DMS 273 treated with DMSO at 0.1 percent for 48 hours (cell line): ENCODE results near the gene ILK.

Source experiments
- DNase-seq: peaks from one replicate; lab custom pipeline; 2025; lab: John Stamatoyannopoulos, UW

Gene ILK

GRCh38 chr11:6606471-6607189 lies 3.1 kb downstream of the ILK start:
- no peak for DNase-seq

- DNase-seq = no peak
Measured at GRCh38 chr11:6607190-6607795, 3.7 kb downstream of the ILK start.

DNA sequence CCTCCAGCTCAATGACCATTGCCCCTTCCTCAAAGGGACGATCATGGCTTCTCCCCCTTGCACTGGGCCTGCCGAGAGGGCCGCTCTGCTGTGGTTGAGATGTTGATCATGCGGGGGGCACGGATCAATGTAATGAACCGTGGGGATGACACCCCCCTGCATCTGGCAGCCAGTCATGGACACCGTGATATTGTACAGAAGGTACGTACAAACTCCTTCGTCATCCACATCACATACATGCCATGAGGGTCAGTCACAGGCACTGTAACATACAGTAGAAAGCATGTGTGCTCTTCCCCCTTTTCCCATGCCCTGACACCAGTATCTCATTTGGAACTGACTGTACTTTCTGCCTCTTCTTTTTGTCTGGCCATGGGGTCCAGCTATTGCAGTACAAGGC lies 4.4 kb downstream of the ILK start:
- no peak for DNase-seq

DNA sequence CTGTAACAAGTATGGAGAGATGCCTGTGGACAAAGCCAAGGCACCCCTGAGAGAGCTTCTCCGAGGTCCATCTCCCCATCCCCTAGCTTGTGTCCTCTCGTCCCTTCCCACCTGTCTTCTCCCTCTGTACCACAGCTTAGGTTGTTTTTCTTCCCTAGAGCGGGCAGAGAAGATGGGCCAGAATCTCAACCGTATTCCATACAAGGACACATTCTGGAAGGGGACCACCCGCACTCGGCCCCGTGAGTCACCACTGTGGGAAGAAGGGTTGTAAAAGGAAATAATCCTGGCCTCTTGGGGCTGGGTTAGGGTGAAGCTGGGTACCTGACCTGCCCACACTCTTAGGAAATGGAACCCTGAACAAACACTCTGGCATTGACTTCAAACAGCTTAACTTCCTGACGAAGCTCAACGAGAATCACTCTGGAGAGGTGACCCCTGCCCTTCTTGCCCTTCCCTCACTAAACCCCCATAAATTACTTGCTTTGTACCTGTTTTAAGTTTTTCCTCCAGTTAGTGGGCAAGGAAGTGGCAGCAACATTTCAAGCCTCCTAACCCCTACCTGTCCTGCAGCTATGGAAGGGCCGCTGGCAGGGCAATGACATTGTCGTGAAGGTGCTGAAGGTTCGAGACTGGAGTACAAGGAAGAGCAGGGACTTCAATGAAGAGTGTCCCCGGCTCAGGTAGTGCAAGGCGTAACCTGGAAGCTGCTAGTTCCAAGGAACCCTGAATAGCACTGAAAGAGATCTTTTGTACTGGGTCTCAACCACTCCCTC lies 5.3 kb downstream of the ILK start:
- no peak for DNase-seq

DNA sequence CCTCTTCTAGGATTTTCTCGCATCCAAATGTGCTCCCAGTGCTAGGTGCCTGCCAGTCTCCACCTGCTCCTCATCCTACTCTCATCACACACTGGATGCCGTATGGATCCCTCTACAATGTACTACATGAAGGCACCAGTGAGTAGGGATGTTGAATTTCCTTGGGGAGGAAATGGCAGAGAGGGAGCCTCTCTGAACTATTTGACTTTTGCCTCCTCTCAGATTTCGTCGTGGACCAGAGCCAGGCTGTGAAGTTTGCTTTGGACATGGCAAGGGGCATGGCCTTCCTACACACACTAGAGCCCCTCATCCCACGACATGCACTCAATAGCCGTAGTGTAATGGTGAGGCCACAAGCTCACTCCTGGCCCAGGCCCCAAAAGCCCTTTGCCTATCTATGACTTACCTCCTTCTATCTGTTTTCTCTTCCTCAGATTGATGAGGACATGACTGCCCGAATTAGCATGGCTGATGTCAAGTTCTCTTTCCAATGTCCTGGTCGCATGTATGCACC lies 6.0 kb downstream of the ILK start:
- DNase-seq = no peak

DNA sequence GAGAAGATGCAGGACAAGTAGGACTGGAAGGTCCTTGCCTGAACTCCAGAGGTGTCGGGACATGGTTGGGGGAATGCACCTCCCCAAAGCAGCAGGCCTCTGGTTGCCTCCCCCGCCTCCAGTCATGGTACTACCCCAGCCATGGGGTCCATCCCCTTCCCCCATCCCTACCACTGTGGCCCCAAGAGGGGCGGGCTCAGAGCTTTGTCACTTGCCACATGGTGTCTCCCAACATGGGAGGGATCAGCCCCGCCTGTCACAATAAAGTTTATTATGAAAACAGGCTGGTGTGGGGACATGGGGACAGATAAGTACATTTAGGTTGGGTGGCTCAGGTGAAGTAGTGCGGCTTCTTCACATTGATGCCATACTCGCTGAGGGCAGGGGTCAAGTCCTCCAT lies 7.0 kb downstream of the ILK start:
- DNase-seq = no peak

- DNase-seq = no peak
Measured at GRCh38 chr11:6611092-6611962, 7.8 kb downstream of the ILK start.

GRCh38 chr11:6611963-6612212 lies 8.3 kb downstream of the ILK start:
- DNase-seq = no peak

DNA sequence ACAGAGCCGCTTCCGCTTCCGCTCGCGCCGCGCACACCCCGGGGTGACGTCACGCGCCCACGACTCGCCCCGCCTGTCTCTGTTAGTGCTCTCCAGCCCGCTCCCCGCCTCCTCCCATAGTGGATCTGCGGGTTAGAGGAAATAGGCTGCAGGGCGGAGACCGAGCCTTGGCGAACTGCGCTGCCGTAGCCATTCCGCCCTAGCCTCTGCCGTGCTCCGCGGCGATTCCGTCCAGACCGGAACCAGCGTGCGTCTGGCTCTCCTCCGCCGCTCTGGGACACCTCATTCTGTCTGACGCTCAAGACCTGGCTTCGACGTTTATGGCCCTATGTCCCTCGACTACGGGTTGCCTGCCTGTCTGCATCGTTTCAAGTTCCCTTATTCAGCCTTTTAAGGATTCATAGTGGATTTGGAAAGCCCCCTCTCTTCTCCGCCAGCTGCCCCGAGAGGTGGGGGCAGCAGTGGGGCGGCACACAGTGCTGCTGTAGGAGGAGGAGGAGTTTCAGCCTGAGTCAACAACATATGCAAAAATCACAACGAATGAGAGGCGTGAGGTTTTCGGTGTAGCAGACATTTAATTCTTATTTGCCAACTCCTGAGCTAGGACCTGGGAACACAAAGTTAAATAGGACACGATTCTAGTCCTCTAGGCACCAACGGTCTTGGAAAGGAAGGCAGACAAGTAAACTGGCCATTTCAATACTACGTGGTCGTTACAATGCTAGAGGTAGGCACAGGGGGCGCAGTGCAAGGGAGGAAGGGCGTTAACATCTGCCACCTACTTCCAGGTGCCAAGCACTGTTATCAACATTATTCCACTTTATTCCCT lies 8.9 kb downstream of the ILK start, which contains the start of gene TAF10:
TAF10 (minus strand) TSS at position 4 of the 829 bp plus-strand sequence. CDS start 27 bp downstream, outside the sequence.
- DNase-seq = peak; percentile 64

DNA sequence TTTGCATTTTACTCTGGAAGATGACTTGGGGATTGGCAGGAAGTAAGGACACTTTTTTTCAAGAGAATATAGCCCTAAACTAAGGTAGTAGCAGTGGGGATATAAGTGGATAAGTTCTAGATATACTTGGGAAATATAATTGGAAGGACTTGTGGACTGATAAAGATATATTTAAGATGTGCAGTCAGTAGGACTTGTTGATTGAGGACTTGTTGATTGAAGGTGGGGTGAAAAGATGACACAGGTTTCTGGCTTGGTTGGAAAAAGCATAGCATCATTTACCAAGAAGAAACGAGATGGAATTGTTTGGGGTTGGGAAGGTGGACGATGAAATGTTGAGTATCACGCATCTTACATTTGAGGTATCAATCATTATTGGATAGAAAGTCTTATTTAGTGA lies 9.9 kb downstream of the ILK start:
- DNase-seq = no peak

GRCh38 chr11:6614446-6614845 lies 10.9 kb downstream of the ILK start:
- DNase-seq = no peak

GRCh38 chr11:6615046-6615445 lies 11.5 kb downstream of the ILK start:
- DNase-seq = no peak

- DNase-seq = no peak
Measured at GRCh38 chr11:6615882-6616585, 12.5 kb downstream of the ILK start.

DNA sequence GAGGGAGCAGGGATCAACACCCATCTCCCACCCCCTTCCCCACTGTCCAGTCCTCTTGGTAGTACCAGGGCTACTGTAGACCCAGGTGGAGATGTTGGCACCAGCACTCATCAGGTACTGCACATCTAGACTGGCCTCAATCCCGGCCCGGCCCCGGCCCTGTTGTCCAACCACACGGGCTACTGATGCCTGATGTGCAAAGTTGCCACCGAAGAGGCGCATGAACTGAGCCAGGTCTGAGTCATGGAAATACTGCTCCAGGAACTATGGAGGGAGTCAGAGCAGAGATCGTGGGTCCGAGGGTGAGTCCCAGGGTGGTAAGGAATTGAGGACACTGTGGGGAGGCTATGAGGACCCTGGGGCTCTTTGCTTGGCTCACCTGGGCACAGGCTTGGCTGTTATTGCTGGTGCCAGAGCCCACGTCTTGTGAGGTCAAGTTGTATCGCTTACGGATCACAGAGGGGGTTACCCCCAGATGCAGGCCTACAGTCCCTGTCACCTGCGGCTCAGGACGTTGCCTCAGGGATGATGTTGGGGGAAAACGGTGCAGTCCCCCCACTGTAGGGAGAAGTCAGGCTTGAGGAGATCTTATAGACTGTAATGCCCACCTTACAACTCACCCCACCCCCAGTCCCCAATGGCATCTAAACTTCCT lies 13.1 kb downstream of the ILK start:
- no peak for DNase-seq

GRCh38 chr11:6617315-6617781 lies 13.8 kb downstream of the ILK start:
- DNase-seq = no peak

DNA sequence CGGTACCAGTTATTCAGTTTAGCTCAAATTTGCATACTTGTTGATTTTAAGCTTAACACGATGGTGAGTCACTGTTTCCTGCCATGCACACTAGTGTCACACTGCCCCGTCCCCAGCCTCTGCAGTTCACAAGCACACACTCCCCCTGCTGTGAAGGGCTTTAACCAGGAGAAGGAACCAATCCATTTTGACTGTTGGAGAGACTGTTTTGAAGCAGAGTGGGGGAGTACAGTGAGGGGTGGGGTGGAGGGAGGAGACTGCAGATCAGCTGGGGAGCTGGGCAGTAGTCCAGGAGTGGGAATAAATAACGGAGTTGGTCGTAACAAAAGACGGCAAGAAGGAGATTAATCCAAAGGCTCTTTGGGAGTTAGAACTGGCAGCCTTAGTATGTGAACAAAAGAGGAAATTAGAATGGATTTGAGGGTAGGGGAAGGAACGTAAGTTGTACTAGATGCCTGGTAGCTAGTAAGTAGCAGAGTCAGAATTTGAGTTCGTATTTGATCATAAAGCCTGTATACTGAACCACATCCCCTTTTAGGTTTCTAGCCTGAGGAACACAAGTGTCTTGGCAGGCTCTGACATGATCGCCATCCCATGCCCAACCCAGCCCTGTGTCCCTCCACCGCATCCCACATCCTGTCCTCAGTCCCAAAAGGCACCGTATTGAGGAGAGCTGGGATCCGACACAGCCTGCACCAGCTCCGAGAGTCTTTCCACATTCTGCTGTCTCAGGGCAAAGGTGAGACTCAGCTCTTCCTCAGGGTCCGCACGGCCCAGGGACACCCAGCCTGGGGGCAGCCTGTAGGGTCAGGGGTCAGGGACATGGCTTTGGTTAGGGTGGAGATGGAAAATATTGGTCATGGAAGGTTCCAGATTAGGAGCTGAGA lies 14.8 kb downstream of the ILK start:
- no peak for DNase-seq

DNA sequence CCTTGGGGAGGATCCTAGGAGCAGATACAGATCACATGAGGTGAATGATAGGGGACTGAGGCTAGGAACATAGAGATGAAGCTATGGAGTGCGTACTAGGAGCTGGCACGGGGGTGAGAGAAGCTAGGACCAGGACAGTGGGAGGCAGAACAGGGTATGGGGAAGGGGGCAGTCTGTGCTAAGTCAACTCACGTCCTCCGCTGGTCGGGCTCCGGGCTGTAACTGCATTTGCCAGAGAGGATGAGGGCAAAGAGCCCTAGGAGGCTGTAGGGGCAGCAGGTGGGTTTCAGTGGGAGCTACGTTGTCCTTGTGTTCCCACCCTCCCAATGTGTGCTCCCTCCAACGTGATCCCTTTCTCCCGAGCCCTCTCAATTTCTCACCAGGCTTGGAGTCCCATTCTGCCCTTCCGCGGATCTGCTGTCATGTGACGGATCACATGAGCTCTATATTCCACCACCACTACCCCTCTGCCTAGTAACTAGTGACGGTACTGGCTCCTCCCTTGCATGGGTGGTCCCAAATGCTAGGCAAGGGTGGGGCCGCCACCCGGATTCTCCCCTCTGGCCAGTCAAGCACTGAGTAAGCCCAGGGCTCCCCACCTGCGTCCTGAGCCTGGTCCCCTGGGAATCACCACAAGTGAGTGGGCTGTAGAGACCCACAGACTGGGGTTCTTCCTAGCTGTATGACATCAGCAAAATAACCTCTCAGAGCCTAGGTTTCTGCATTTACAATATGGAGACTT lies 15.6 kb downstream of the ILK start, which contains the start of gene TPP1:
TPP1 (minus strand) TSS at position 419 of the 742 bp plus-strand sequence; CDS start at position 397, 22 bp downstream.
- peak; percentile 69 for DNase-seq

- DNase-seq = no peak
Measured at GRCh38 chr11:6620636-6621035, 17.1 kb downstream of the ILK start.
